ENCODE results near the gene SNCB. TPM values are rescaled to one million over a fixed set of nuclear protein-coding genes. Genes with fewer than 3 reads are reported as not detected.

The SNCB gene
- total and polyA plus RNA-seq, 11 donors: 0.23 TPM; not detected in 10

DNA sequence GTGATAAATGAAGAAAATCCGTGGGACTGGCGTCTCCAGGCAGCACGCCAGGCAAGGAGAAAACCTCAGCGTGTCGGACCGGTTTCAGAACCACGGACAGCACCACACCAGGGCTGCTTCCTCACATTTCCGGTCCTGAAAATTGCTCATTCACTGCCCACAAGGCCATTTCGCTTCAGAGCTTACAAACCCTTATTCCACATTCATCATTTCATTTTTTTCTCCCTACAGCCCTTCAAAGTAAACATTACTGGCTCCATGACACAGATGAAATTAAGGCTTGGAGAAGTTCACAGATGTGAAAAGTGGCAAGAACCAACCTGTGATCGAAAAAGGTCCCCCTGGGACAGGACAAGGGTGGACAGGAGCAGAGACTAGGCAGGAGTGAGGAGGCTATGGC, 18.9 kb downstream of the SNCB start:
- no peak overlapping the region for H3K27ac ChIP-seq
- H3K9me3 ChIP-seq: no peaks in the 10 kb centered on the region
- ATAC-seq (no peak), DNase-seq (peak; percentile 72 to 81 (median 74))
- H3K4me1 ChIP-seq: peaks cover 0 to 18% (median 5%) of the 10 kb centered on the region in 12 donors
- intact Hi-C loops (cut with DNase I): no loop called here
- TF ChIP-seq POLR2A (IDR thresholded peaks at IDR 0.05): no peak
- TF ChIP-seq CTCF (IDR thresholded peaks at IDR 0.05): no peak
- no peak overlapping the region for H3K4me3 ChIP-seq
- H3K36me3 ChIP-seq: no peaks in the 10 kb centered on the region
- WGBS, 4 donors: 10 to 11% (median 10%) methylated on average over 10 of the region's 10 CpGs
- peaks cover 0 to 27% (median 6%) of the 10 kb centered on the region in 9 donors for H3K27me3 ChIP-seq

DNA sequence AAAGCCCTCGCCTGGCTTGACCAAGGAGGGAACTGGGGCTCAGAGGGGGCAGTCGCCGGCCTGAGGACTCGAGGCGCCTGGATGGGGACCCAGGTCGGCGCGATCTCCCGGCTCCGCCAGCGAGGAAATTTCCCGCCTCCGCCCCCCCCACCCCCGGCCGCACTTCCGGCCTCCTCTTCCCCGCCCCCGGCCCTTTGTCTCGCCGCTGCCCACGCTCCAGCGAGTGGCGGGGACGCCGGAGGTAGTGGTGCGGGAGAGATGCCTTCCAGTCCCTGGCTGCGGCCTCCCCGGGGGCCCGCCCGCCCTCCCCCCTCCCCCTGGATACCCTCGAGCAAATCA, 19.9 kb downstream of the SNCB start:
- Histone ChIP-seq H3K27ac (no peak overlapping the region), H3K9me3 (no peaks in the 10 kb centered on the region), H3K4me1 (peaks cover 0 to 18% (median 5%) of the 10 kb centered on the region in 12 donors), H3K27me3 (peaks cover 0 to 18% (median 5%) of the 10 kb centered on the region in 9 donors), H3K36me3 (no peaks in the 10 kb centered on the region), H3K4me3 (peak overlapping the region; percentile 54 to 88 (median 59))
- 0 to 5% (median 3%) methylated on average over 2 to 31 of the region's 31 CpGs for WGBS, 4 donors
- peak in 1 of 12 donors; percentile 1 for TF ChIP-seq CTCF (IDR thresholded peaks at IDR 0.05)
- TF ChIP-seq POLR2A (IDR thresholded peaks at IDR 0.05): no peak
- DNase-seq (no peak), ATAC-seq (no peak)
- intact Hi-C loops (cut with DNase I): no loop called here

- peaks cover 0 to 17% (median 3%) of the 10 kb centered on the region in 9 donors for H3K27me3 ChIP-seq
- 0 to 1% (median 1%) methylated on average over 35 to 101 of the region's 101 CpGs; no CpG with 5 or more reads in 1 of the 4 donors for WGBS, 4 donors
- peak in 3 of 4 donors; percentile 70 to 90 (median 83) for ATAC-seq
- DNase-seq: peak in 4 of 5 donors; percentile 43 to 77 (median 58)
- peak within 1 kb of the TSS; percentile 54 to 88 (median 59) for H3K4me3 ChIP-seq
- no peaks in the 10 kb centered on the region for H3K9me3 ChIP-seq
- intact Hi-C loops (cut with DNase I): no loop called here
- H3K36me3 ChIP-seq: no peaks in the 10 kb centered on the region
- no peak within 1 kb of the TSS for H3K27ac ChIP-seq
- peaks cover 0 to 18% (median 5%) of the 10 kb centered on the region in 12 donors for H3K4me1 ChIP-seq
- TF ChIP-seq CTCF (IDR thresholded peaks at IDR 0.05) (peak in 6 of 12 donors; percentile 8 to 47 (median 36)), POLR2A (IDR thresholded peaks at IDR 0.05) (no peak)
Measured at GRCh38 chr5:176609724-176610434, 20.5 kb downstream of the SNCB start, which contains the start of gene GPRIN1. GPRIN1 (minus strand) TSS chr5:176610156; CDS start chr5:176599834, 10,322 bp downstream.

DNA sequence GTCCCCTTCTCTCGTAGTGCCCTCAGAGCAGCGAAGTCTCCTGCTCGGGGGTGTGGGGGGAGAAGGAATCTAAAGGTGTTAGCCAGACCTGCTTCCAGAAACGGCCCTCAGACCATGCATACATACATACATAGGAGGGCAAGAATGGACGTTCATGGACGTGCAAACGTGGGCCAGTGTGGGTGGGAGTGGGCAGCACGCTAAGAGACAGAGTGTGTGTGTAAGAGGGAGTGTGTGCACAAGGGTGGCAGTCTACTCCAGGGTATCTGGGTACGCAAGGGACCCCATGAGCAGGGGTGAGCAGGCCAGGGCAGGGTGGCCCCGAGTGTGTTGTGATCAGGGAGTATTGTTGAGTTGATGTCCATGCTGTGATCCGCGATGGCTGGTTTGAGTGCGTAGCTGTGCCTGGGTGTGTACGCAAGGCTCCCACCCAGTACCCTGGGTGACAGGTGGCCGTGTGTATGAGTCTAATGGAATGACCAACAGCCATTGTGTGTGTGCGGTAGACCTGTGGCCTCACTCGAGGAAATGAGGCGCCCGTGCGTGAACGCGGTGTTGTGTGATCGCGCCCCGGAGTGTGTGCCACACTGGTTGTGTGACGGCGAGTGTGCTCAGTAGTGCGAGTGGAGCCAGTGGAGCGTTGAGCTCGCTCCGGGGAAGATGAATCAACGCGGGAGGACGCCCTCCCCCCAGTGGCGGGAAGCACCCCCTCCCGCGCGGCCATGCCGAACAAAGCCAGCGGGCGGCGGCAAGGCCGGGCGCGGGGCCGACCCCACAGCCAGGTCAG, 21.2 kb downstream of the SNCB start:
- H3K27ac ChIP-seq: no peak overlapping the region
- H3K36me3 ChIP-seq: no peaks in the 10 kb centered on the region
- H3K4me1 ChIP-seq: peaks cover 0 to 18% (median 5%) of the 10 kb centered on the region in 12 donors
- H3K9me3 ChIP-seq: no peaks in the 10 kb centered on the region
- intact Hi-C loops (cut with DNase I): no loop called here
- TF ChIP-seq POLR2A (IDR thresholded peaks at IDR 0.05) (no peak), CTCF (IDR thresholded peaks at IDR 0.05) (no peak)
- H3K27me3 ChIP-seq: peaks cover 0 to 17% (median 3%) of the 10 kb centered on the region in 9 donors
- 31 to 54% (median 37%) methylated on average over 28 to 46 of the region's 46 CpGs for WGBS, 4 donors
- ATAC-seq (no peak), DNase-seq (no peak)
- H3K4me3 ChIP-seq: peak overlapping the region; percentile 54 to 88 (median 59)
